Lower leg skin (tissue), 4 donors: ENCODE measurements around the gene CHST15. TPM values are rescaled to one million over a fixed set of nuclear protein-coding genes. Genes with fewer than 3 reads are reported as not detected.
A peak's percentile ranks its signal among the peaks of the same experiment; 100 is the strongest.

Source experiments
- DNase-seq, 2 donors: peaks; one replicate each; pipeline ENCODE4 v3.0.0-alpha.2; 2019; ENCODE audit warnings: low spot score in 2 of 2
- H3K4me3 ChIP-seq: fragments of 200-600 bp; sonication (generic); 2 replicates; pipeline ENCODE4 v1.5.1; 2017; ENCODE audit warnings: mild to moderate bottlenecking, low read depth; ENCODE audit not compliant: poor library complexity, severe bottlenecking
- CTCF ChIP-seq, 3 donors: fragments of 450-650 bp; IDR thresholded peaks; one replicate each; pipeline ENCODE4 v1.5.1; 2016; ENCODE audit warnings: antibody characterized with exemption in 3 of 3, mild to moderate bottlenecking in 3 of 3, moderate library complexity in 2 of 3
- POLR2A ChIP-seq, 2 donors: fragments of 450-650 bp; IDR thresholded peaks; one replicate each; pipeline ENCODE4 v1.6.1; 2016 to 2017; ENCODE audit warnings: antibody characterized with exemption in 2 of 2, mild to moderate bottlenecking in 1 of 2, moderate library complexity in 1 of 2
- WGBS, 2 donors: methylation state at CpG; one replicate each; pipeline ENCODE4 v1.1.5; 2018; 5-methylcytosine and 5-hydroxymethylcytosine counted together
- intact Hi-C: fragments of 100-400 bp; cut with DNase I; formaldehyde crosslinking; loops from one replicate; pipeline ENCODE4 v1.15.0; 2023; ENCODE audit warnings: low total_unique reads
- total RNA-seq, 4 donors: library from RNA; depleted of rRNA; stranded (reverse); fragments of >200 nt; gene quantifications; one replicate each; pipeline ENCODE4 v1.1.0, GENCODE V29; 2016

CHST15 gene
- total RNA-seq, 4 donors from 2014 or later: 17.6 to 29.8 (median 19.4) TPM

GRCh38 chr10:123972481-123973401 lies 120.7 kb downstream of the CHST15 start:
- DNase-seq: peak in 1 of 2 donors; percentile 74
- WGBS, 2 donors: 3 to 14% methylated on average over 45 to 59 of the region's 62 CpGs
- intact Hi-C loops: no loop called here
- H3K4me3 ChIP-seq: no peak overlapping the region
- TF ChIP-seq POLR2A (IDR thresholded peaks at IDR 0.05) (no peak), CTCF (IDR thresholded peaks at IDR 0.05) (no peak)

- no peak for DNase-seq
- H3K4me3 ChIP-seq: no peak overlapping the region
- intact Hi-C loops: no loop called here
- 55 to 63% methylated on average over 4 of the region's 4 CpGs for WGBS, 2 donors
- TF ChIP-seq CTCF (IDR thresholded peaks at IDR 0.05): peak in 1 of 3 donors; percentile 29
- no peak for TF ChIP-seq POLR2A (IDR thresholded peaks at IDR 0.05)
These were observed 122.5 kb downstream of the CHST15 start for GRCh38 chr10:123970927-123971286.

- intact Hi-C loops: no loop called here
These were observed 123.0 kb downstream of the CHST15 start for GRCh38 chr10:123970207-123970926.

GRCh38 chr10:123967626-123968243 lies 125.7 kb downstream of the CHST15 start:
- DNase-seq: peak; percentile 60 to 93
- TF ChIP-seq POLR2A (IDR thresholded peaks at IDR 0.05) (no peak), CTCF (IDR thresholded peaks at IDR 0.05) (peak in 1 of 3 donors; percentile 71)
- no peak overlapping the region for H3K4me3 ChIP-seq
- 4 to 7% methylated on average over 11 to 19 of the region's 19 CpGs for WGBS, 2 donors
- intact Hi-C loops: loop anchor here (5.0 kb wide), 1 partner anchor 385 kb away; no protein-coding TSS in a partner anchor

More at GRCh38 chr10:123970207-123970926, 123.0 kb downstream of the CHST15 start:
- TF ChIP-seq CTCF (IDR thresholded peaks at IDR 0.05) (no peak), POLR2A (IDR thresholded peaks at IDR 0.05) (no peak)
- 43% methylated on average over 23 to 24 of the region's 25 CpGs for WGBS, 2 donors
- no peak overlapping the region for H3K4me3 ChIP-seq
- no peak for DNase-seq

- no peak overlapping the region for H3K4me3 ChIP-seq
- WGBS, 2 donors: 53 to 62% methylated on average over 7 of the region's 7 CpGs
- DNase-seq: no peak
- intact Hi-C loops: loop anchor here (5.0 kb wide), 1 partner anchor 385 kb away; no protein-coding TSS in a partner anchor
- TF ChIP-seq POLR2A (IDR thresholded peaks at IDR 0.05) (no peak), CTCF (IDR thresholded peaks at IDR 0.05) (no peak)
These were observed 126.5 kb downstream of the CHST15 start for GRCh38 chr10:123966896-123967231.
